ENCODE data around the gene ECM2.

ECM2 gene

GRCh38 chr9:92524881-92525280 is 10.9 kb downstream of the ECM2 start:
- Histone ChIP-seq H3K9me3 (ENCODE audit: severe bottlenecking) (no peaks in the 10 kb centered on the region), H3K27me3 (ENCODE audit: insufficient read depth, low read depth, severe bottlenecking) (no peaks in the 10 kb centered on the region), H3K36me3 (no peaks in the 10 kb centered on the region), H3K4me3 (ENCODE audit: low read depth, low read length) (no peak overlapping the region), H3K27ac (no peak overlapping the region)
- no peak for TF ChIP-seq CTCF (IDR thresholded peaks at IDR 0.05; ENCODE audit: low read depth, low read length)
- DNase-seq, result no peak

- no peak for TF ChIP-seq CTCF (IDR thresholded peaks at IDR 0.05; ENCODE audit: low read depth, low read length)
- Histone ChIP-seq H3K9me3 (ENCODE audit: severe bottlenecking) (no peaks in the 10 kb centered on the region), H3K36me3 (no peaks in the 10 kb centered on the region), H3K4me3 (ENCODE audit: low read depth, low read length) (no peak overlapping the region), H3K27me3 (ENCODE audit: insufficient read depth, low read depth, severe bottlenecking) (no peaks in the 10 kb centered on the region), H3K27ac (no peak overlapping the region)
- no peak for DNase-seq
Measured at GRCh38 chr9:92522983-92523970, 12.5 kb downstream of the ECM2 start.

- H3K9me3 ChIP-seq (ENCODE audit: severe bottlenecking), result no peaks in the 10 kb centered on the region
- TF ChIP-seq CTCF (IDR thresholded peaks at IDR 0.05; ENCODE audit: low read depth, low read length), result no peak
- no peak for DNase-seq
- no peak overlapping the region for H3K27ac ChIP-seq
- H3K36me3 ChIP-seq, result no peaks in the 10 kb centered on the region
- H3K4me3 ChIP-seq (ENCODE audit: low read depth, low read length), result no peak overlapping the region
- H3K27me3 ChIP-seq (ENCODE audit: insufficient read depth, low read depth, severe bottlenecking), result no peaks in the 10 kb centered on the region
Measured at GRCh38 chr9:92520837-92521236, 15.0 kb downstream of the ECM2 start.

DNA sequence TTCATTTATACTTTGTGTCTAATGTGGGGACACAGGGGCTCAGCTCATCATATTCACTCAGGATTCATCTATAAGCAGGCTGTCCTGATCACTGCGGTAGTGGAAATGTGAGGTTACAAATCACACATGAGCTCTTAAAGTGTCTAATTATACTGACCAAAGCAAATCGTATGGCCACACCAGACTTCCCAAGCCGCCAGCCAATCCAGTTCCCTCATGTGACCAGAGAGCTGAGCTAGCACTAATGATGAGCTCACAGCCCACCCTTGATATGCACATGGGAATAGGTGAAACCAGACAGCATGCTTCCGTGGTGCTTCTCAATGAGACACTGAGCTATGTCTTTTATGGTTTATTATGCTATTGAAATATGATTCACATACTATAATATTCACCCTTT is 17.6 kb downstream of the ECM2 start:
- no peaks in the 10 kb centered on the region for H3K9me3 ChIP-seq (ENCODE audit: severe bottlenecking)
- no peak overlapping the region for H3K4me3 ChIP-seq (ENCODE audit: low read depth, low read length)
- H3K27me3 ChIP-seq (ENCODE audit: insufficient read depth, low read depth, severe bottlenecking), result no peaks in the 10 kb centered on the region
- H3K27ac ChIP-seq, result no peak overlapping the region
- DNase-seq, result no peak
- no peak for TF ChIP-seq CTCF (IDR thresholded peaks at IDR 0.05; ENCODE audit: low read depth, low read length)
- H3K36me3 ChIP-seq, result no peaks in the 10 kb centered on the region

DNA sequence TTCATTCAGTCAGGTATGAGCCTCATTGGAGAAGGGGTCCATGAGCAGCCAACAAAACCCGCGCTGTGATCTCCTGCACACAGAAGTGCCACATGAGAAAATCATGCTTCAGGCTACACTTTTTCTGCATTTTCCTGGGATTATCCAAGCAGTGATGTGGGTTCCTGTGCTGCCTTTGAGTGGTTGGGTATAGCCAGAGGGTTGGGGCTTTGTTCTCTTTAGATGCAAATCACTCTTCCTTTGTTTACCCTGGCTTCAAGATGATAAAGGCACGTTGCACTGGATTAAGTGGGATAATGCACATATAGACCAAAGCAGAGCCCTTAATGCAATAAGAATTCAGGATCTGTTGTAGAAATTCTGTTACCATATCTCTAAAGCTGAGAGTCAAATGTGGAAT is 18.7 kb downstream of the ECM2 start:
- TF ChIP-seq CTCF (IDR thresholded peaks at IDR 0.05; ENCODE audit: low read depth, low read length), result no peak
- H3K36me3 ChIP-seq, result no peaks in the 10 kb centered on the region
- H3K27me3 ChIP-seq (ENCODE audit: insufficient read depth, low read depth, severe bottlenecking), result no peaks in the 10 kb centered on the region
- no peak overlapping the region for H3K27ac ChIP-seq
- no peak overlapping the region for H3K4me3 ChIP-seq (ENCODE audit: low read depth, low read length)
- H3K9me3 ChIP-seq (ENCODE audit: severe bottlenecking), result no peaks in the 10 kb centered on the region
- DNase-seq, result no peak

Data from WERI-Rb-1 (cell line).